Lower leg skin (tissue), 4 donors: ENCODE data around the gene GIN1. TPM values are rescaled to one million over a fixed set of nuclear protein-coding genes. Genes with fewer than 3 reads are reported as not detected.
"Not testable (repeated sequence)": the region's sequence is repeated elsewhere in the genome, so short reads cannot be mapped to it uniquely, and the experiment has no call there.

Experiments
- DNase-seq, 2 donors: peaks; one replicate each; pipeline ENCODE4 v3.0.0-alpha.2; 2019; ENCODE audit warnings: low spot score in 2 of 2
- H3K4me3 ChIP-seq: fragments of 200-600 bp; sonication (generic); 2 replicates; pipeline ENCODE4 v1.5.1; 2017; ENCODE audit warnings: mild to moderate bottlenecking, low read depth; ENCODE audit not compliant: poor library complexity, severe bottlenecking
- CTCF ChIP-seq, 3 donors: fragments of 450-650 bp; IDR thresholded peaks; one replicate each; pipeline ENCODE4 v1.5.1; 2016; ENCODE audit warnings: antibody characterized with exemption in 3 of 3, mild to moderate bottlenecking in 3 of 3, moderate library complexity in 2 of 3
- POLR2A ChIP-seq, 2 donors: fragments of 450-650 bp; IDR thresholded peaks; one replicate each; pipeline ENCODE4 v1.6.1; 2016 to 2017; ENCODE audit warnings: antibody characterized with exemption in 2 of 2, mild to moderate bottlenecking in 1 of 2, moderate library complexity in 1 of 2
- WGBS, 2 donors: methylation state at CpG; one replicate each; pipeline ENCODE4 v1.1.5; 2018; 5-methylcytosine and 5-hydroxymethylcytosine counted together
- intact Hi-C: fragments of 100-400 bp; cut with DNase I; formaldehyde crosslinking; loops from one replicate; pipeline ENCODE4 v1.15.0; 2023; ENCODE audit warnings: low total_unique reads
- total RNA-seq, 4 donors: library from RNA; depleted of rRNA; stranded (reverse); fragments of >200 nt; gene quantifications; one replicate each; pipeline ENCODE4 v1.1.0, GENCODE V29; 2016

The GIN1 gene
- 1 to 10 TPM; 1.3 to 5.0 (median 4.1) TPM for total RNA-seq

GRCh38 chr5:103119765-103120606 lies at the start of gene GIN1, which contains the start of gene PPIP5K2:
TSS of gene GIN1 (minus strand) at chr5:103120138. CDS start at chr5:103108707, 11,431 bp downstream.
TSS of gene PPIP5K2 (plus strand) at chr5:103120301. CDS start at chr5:103129590, 9,289 bp downstream.
- H3K4me3 ChIP-seq, result peak within 1 kb of the TSS; percentile 69
- WGBS, 2 donors, result 0% methylated on average over 32 to 46 of the region's 46 CpGs
- DNase-seq, result peak; percentile 98 to 99
- TF ChIP-seq POLR2A (IDR thresholded peaks at IDR 0.05) (no peak), CTCF (IDR thresholded peaks at IDR 0.05) (no peak)
- intact Hi-C loops, result no loop called here

GRCh38 chr5:103166706-103167105 lies 46.8 kb upstream of the GIN1 start:
- intact Hi-C loops, result no loop called here
- DNase-seq, result no peak
- TF ChIP-seq POLR2A (IDR thresholded peaks at IDR 0.05), result no peak
- no peak for TF ChIP-seq CTCF (IDR thresholded peaks at IDR 0.05)
- H3K4me3 ChIP-seq, result no peak overlapping the region

- WGBS, 2 donors, result 93 to 98% methylated on average over 1 of the region's 1 CpG
- TF ChIP-seq POLR2A (IDR thresholded peaks at IDR 0.05) (no peak), CTCF (IDR thresholded peaks at IDR 0.05) (no peak)
- intact Hi-C loops, result no loop called here
- no peak overlapping the region for H3K4me3 ChIP-seq
- DNase-seq, result no peak
Measured at GRCh38 chr5:103151156-103151555, 31.2 kb upstream of the GIN1 start.

GRCh38 chr5:103148213-103148612 lies 28.3 kb upstream of the GIN1 start:
- TF ChIP-seq CTCF (IDR thresholded peaks at IDR 0.05) (no peak), POLR2A (IDR thresholded peaks at IDR 0.05) (no peak)
- 91 to 98% methylated on average over 1 of the region's 1 CpG for WGBS, 2 donors
- no peak overlapping the region for H3K4me3 ChIP-seq
- intact Hi-C loops, result loop anchor here (10.0 kb wide), 1 partner anchor 363 kb away; no protein-coding TSS in a partner anchor
- DNase-seq, result no peak

- intact Hi-C loops, result loop anchor here (10.0 kb wide), 1 partner anchor 360 kb away; no protein-coding TSS in a partner anchor
- TF ChIP-seq CTCF (IDR thresholded peaks at IDR 0.05), result no peak
- DNase-seq, result no peak
- no peak overlapping the region for H3K4me3 ChIP-seq
Measured at GRCh38 chr5:103145196-103145595, 25.3 kb upstream of the GIN1 start.

- 99 to 100% methylated on average over 8 to 17 of the region's 25 CpGs for WGBS, 2 donors
- not testable (repeated sequence) for DNase-seq, H3K4me3 ChIP-seq
- intact Hi-C loops, result loop anchor here (10.0 kb wide), 1 partner anchor 357 kb away; no protein-coding TSS in a partner anchor
Measured at GRCh38 chr5:103142132-103142531, 22.2 kb upstream of the GIN1 start.
